GM12878 (cell line): Measurements from ENCODE around the gene GRK6. TPM values are rescaled to one million over a fixed set of nuclear protein-coding genes. Genes with fewer than 3 reads are reported as not detected.

ENCODE experiments used
- ATF7 ChIP-seq: fragments of 450-650 bp; IDR thresholded peaks from 2 replicates; pipeline ENCODE4 v1.6.1; 2016; ENCODE audit warnings: low read depth, mild to moderate bottlenecking
- BCLAF1 ChIP-seq: fragments of 450-650 bp; IDR thresholded peaks from 2 replicates; pipeline ENCODE4 v1.6.1; 2017; ENCODE audit warnings: antibody characterized with exemption, mild to moderate bottlenecking, moderate library complexity
- BMI1 ChIP-seq: fragments of 450-650 bp; IDR thresholded peaks from 2 replicates; pipeline ENCODE4 v1.6.1; 2016; ENCODE audit warnings: mild to moderate bottlenecking, moderate library complexity, borderline replicate concordance
- E2F8 ChIP-seq: fragments of 450-650 bp; IDR thresholded peaks from 2 replicates; pipeline ENCODE4 v1.6.1; 2018; ENCODE audit warnings: mild to moderate bottlenecking, low read depth, moderate library complexity; ENCODE audit not compliant: partially characterized antibody
- ETV6 ChIP-seq, 2 experiments: fragments of 450-650 bp in 1 of 2; IDR thresholded peaks in 1 of 2; conservative IDR thresholded peaks in 1 of 2; 2 replicates each; pipeline ENCODE4 v1.6.1; 2014; ENCODE audit warnings: antibody characterized with exemption in 1 of 2, borderline replicate concordance in 1 of 2, low read depth in 1 of 2, mild to moderate bottlenecking in 1 of 2, moderate library complexity in 1 of 2
- FOXM1 ChIP-seq: IDR thresholded peaks from 2 replicates; pipeline ENCODE4 v1.6.1; 2012; ENCODE audit warnings: low read depth, mild to moderate bottlenecking, inconsistent platforms, low read length, moderate library complexity
- IKZF2 ChIP-seq, 2 experiments: fragments of 450-650 bp; IDR thresholded peaks; 2 replicates each; pipeline ENCODE4 v1.6.1; 2017; ENCODE audit warnings: mild to moderate bottlenecking in 2 of 2, moderate library complexity in 2 of 2
- MEF2A ChIP-seq: IDR thresholded peaks from 2 replicates; pipeline ENCODE4 v1.6.1; 2011; ENCODE audit warnings: low read depth, mild to moderate bottlenecking, low read length, moderate library complexity; ENCODE audit not compliant: insufficient read depth
- MXI1 ChIP-seq: fragments of 150-350 bp; IDR thresholded peaks from 2 replicates; pipeline ENCODE4 v1.6.1; 2011; ENCODE audit warnings: low read depth, mild to moderate bottlenecking, inconsistent platforms, low read length, improper control_type of control experiment
- NBN ChIP-seq: fragments of 450-650 bp; IDR thresholded peaks from 2 replicates; pipeline ENCODE4 v1.6.1; 2016
- NR2C1 ChIP-seq: fragments of 450-650 bp; IDR thresholded peaks from 2 replicates; pipeline ENCODE4 v1.6.1; 2017; ENCODE audit warnings: antibody characterized with exemption, mild to moderate bottlenecking, moderate library complexity
- NR2C2 ChIP-seq: IDR thresholded peaks from 2 replicates; pipeline ENCODE4 v1.6.1; 2011; ENCODE audit warnings: borderline replicate concordance, low read depth; ENCODE audit not compliant: control insufficient read depth, insufficient read length
- NR2F1 ChIP-seq: fragments of 450-650 bp; conservative IDR thresholded peaks from 2 replicates; pipeline ENCODE4 v1.6.1; 2017; ENCODE audit warnings: mild to moderate bottlenecking
- SMAD5 ChIP-seq: IDR thresholded peaks from 2 replicates; pipeline ENCODE4 v1.6.1; 2016; ENCODE audit warnings: antibody characterized with exemption, low read depth
- SMARCA5 ChIP-seq: fragments of 450-650 bp; IDR thresholded peaks from 2 replicates; pipeline ENCODE4 v1.6.1; 2017; ENCODE audit warnings: mild to moderate bottlenecking
- SP1 ChIP-seq: IDR thresholded peaks from one replicate; pipeline ENCODE4 v1.6.1; 2011; ENCODE audit warnings: low read depth, low read length
- SREBF2 ChIP-seq: IDR thresholded peaks from 2 replicates; pipeline ENCODE4 v1.6.1; 2012; ENCODE audit warnings: mild to moderate bottlenecking, low read length
- STAT1 ChIP-seq: fragments of 450-650 bp; conservative IDR thresholded peaks from 2 replicates; pipeline ENCODE4 v1.6.1; 2014; ENCODE audit warnings: antibody characterized with exemption, mild to moderate bottlenecking
- SUPT20H ChIP-seq: IDR thresholded peaks from 2 replicates; pipeline ENCODE4 v1.6.1; 2011; ENCODE audit warnings: low read depth, mild to moderate bottlenecking, low read length, moderate library complexity, borderline replicate concordance; ENCODE audit not compliant: control insufficient read depth
- USF1 ChIP-seq: IDR thresholded peaks from 2 replicates; pipeline ENCODE4 v1.6.1; 2011; ENCODE audit warnings: borderline replicate concordance, low read depth, mild to moderate bottlenecking, moderate library complexity, mixed read lengths, low read length; ENCODE audit not compliant: insufficient read depth; ENCODE audit errors: extremely low read length
- USF2 ChIP-seq: IDR thresholded peaks from 2 replicates; pipeline ENCODE4 v1.6.1; 2011; ENCODE audit warnings: low read depth, low read length, improper control_type of control experiment, borderline replicate concordance
- ZNF384 ChIP-seq: IDR thresholded peaks from 2 replicates; pipeline ENCODE4 v1.6.1; 2012; ENCODE audit warnings: low read depth, mild to moderate bottlenecking, low read length, improper control_type of control experiment, borderline replicate concordance
- ZSCAN29 ChIP-seq: fragments of 450-650 bp; IDR thresholded peaks from 2 replicates; pipeline ENCODE4 v1.6.1; 2017; ENCODE audit warnings: mild to moderate bottlenecking, moderate library complexity
- polyA plus RNA-seq, 11 experiments: library from polyadenylated mRNA; depleted of rRNA in 4 of 11; unstranded in 6 of 11; stranded (reverse) in 5 of 11; fragments of >200 nt; fragmentation: Nextera tagmentation in 4 of 11; fragmentation: Illumina TruSeq in 1 of 11; extraction: Ambion mirVana in 4 of 11; extraction: Trizol in 1 of 11; gene quantifications; 1 replicate in 1 of 11; 2 replicates in 10 of 11; pipeline versions ENCODE4 v1.2.1 to v1.2.3, GENCODE V29; 2011 to 2016; ENCODE audit warnings: inconsistent platforms in 2 of 11, missing spikeins in 2 of 11, low read depth in 1 of 11
- total RNA-seq, 4 experiments: library from RNA; depleted of rRNA in 3 of 4; stranded (reverse); fragments of >200 nt in 3 of 4; fragmentation: Illumina TruSeq in 1 of 4; extraction: Trizol in 1 of 4; gene quantifications; 2 replicates each; pipeline versions ENCODE4 v1.2.1 to v1.2.3, GENCODE V29; 2013 to 2021

Gene GRK6
- total and polyA plus RNA-seq, 10 of the 15 experiments (the other 5 are each of a cell fraction or from before 2014, with no cell fraction given): 0.79 to 124 (median 41.6) TPM

GRCh38 chr5:177456976-177457851 is 30.7 kb downstream of the GRK6 start (continued):
- TF ChIP-seq ZSCAN29 (no peak), ETV6 (conservative IDR thresholded peaks at IDR 0.05 in 1 of 2, IDR thresholded peaks at IDR 0.05 in 1 of 2; ENCODE audit: borderline replicate concordance in 1 of 2, low read depth in 1 of 2) (no peak), ZNF384 (no peak), NR2C2 (no peak), ATF7 (no peak), E2F8 (no peak), SMARCA5 (no peak), MEF2A (no peak), MXI1 (peak; percentile 60; the same call in 1 of the 2 replicates), BMI1 (peak; percentile 91), SREBF2 (no peak), NR2C1 (no peak), IKZF2 (IDR thresholded peaks at IDR 0.05) (no peak), SP1 (peak; percentile 83), NBN (no peak), NR2F1 (no peak), SMAD5 (no peak), SUPT20H (no peak), BCLAF1 (no peak), USF1 (no peak), FOXM1 (no peak), STAT1 (no peak), USF2 (no peak)
